Activated CD4-positive, CD25-positive, alpha-beta regulatory T cell (primary cell): ENCODE measurements around the gene CLSTN2.

Experiments
- DNase-seq, 4 experiments: peaks; one replicate each; lab custom pipeline; 2025; lab: John Stamatoyannopoulos, UW

The CLSTN2 gene

DNA sequence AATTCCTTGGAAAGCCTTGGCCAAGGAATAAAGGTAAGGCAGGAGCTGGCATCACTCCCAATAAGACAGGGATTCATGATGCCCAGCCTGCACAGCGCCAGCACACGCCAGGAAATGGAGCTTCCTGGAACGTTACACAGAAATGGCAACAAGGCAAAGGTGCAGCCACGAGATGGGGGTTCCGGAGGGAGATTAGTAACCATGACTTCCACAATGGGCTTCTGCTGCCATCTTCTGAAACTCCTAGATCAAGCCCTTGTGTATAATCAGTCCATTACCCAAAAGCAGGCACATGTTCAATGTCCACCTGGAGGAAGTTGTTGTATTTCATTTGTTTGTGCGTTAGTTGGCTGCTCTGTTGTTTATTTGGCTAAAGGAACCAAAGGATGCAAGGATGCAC is 611.7 kb downstream of the CLSTN2 start:
- no peak for DNase-seq

DNA sequence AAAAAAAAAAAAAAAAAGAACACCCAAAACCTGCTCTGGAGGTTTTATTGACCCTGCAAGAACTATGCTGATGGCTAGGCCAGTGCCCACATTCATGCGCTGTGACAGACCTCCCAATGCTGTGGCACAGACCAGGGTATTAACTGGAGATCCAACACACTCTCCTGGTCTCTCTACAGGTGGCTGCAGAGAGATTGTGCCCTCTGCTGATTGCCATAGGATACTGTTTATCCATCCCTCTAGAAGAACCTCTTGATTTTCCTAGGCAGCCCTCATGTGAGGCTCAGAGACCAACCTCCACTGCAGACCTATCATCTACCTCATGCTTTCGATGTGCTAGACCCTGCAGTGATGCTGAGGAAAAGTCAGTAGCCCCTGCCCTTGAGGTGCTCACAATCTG is 617.4 kb downstream of the CLSTN2 start:
- DNase-seq = no peak

DNA sequence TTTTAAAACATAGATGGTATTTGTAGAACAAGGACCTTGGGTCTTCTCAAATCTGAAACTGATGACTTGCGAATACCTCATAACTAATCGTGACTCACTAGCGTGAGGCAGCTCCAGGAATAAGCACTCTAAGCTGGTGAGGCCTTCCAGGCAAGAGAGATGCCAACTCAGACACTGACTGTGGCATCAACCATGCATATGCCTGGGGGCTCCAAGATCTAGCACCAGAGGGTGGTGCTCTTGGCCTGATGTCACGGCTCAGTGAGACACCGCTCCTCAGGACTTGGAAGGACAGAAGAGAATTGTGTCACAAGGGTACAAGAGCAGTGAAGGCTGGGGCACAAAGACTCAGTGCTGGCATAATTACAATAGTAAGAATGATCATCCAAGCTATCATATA is 617.9 kb downstream of the CLSTN2 start:
- DNase-seq = no peak

DNA sequence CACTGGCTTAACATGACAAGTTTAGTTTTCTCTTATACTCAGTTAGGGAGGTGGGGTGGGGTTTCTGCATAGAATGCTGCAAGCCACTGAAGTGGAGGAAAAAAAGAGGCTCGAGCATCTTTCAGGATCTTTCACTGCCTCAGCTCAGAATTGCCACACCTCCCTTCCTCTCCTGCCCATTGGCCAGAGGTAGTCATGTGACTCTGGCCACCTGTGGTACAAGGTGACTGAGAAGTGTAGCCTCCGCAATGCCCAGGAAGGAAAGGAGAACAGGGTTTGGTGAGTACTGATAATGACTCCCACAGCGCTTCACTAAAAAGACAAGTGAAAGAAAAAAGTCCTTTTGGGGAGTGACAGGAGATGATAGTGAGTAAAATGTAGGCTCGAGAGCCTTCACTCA is 618.6 kb downstream of the CLSTN2 start:
- DNase-seq = no peak

DNA sequence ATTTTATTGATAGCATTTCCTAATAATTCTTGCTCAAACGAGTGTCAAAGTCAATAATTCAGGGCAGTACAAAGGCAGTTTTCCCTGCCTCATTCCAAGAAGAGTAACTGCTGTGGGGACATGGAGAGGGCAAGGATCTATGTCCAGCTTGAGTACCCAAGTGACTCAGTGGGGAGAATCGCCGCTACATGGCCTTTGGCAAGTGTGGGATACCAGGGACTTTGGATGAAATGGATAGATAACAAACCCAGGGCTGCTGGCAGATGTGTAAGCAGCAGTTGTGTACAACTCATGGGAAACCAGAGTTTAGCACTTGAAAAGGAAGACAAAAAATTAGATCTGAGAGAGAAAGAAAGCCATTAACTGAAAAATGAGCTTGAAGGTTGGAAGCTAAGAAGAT is 620.7 kb downstream of the CLSTN2 start:
- DNase-seq = no peak

DNA sequence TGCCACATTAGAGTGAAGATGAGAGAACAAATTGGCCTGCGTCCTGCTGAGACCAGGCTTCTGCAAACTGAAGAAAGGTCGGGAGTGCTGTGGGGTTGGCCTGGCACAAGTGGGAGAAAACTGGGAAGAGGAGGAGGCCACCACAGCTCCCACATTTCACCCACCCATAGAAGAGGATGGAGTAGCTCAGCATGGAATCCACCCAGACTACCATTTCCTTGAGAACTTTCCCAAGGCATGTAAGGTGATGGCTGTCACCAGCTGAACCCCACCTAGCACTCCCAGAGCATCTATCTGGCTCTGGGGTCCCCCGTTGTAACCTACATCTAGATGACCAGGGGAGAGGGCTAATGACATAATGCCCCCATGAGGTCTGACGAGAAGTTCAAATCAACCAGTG is 622.5 kb downstream of the CLSTN2 start:
- no peak for DNase-seq

DNA sequence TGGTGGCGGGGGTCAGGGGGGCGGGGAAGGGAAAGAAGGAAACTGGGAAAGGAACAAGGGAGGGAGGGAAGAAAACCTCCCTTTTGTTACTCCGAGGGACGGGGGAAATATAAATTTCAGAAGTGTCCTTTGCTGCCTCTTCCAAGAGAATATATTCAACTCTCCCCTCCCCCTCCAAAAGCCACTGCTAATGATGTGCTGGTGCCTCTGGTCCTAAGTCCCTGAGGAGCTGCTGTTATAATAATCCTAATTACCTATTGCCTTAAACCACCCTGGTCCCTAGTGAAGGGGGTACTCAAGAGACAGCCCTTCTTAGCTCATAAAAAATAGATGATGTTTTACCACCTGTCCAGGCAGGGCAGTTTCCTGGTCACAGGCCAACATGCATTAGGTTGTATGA is 624.6 kb downstream of the CLSTN2 start:
- no peak for DNase-seq

DNA sequence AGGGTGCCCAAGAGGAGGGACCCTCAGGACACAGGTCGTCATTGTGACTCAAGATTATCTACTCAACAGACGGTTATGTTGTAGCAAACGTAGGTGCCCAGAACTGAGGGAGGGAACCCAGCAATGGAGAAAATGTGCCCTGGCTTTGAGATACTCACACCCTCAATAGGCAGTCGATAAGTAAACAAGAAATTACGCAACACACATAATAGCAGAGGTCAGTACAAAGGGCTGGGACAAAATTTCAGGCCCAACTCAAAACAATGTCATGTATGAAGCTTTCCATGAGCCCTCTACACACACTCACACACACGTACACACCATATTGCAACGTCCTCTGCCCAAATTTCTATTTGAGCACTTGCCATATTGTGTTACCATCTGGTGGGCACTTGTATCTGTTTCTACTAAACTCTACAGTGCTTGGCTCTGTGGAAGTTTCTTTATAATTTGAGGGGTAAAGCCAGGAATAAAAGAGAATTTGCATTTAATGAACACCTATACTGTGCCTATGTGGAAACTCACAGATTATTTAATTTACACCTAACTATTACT is 628.3 kb downstream of the CLSTN2 start:
- no peak for DNase-seq

DNA sequence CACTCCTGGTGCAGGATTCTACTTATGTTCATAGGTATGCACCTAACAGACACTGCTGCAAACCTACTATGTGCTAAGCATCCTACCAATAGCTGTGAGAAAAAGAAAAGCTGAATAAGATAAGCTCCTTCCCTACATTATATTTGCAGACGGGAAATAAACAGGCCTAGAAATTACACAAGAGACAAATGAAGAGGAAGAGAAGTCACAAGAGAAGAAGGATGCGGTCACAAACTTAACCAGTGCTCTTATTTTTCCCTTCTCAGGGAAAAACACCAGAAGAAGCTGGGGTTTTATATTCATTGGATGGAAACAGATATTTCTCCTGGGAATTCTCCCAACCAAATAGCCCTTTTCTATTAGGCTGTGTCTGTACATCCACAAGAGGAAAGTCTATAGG is 633.1 kb downstream of the CLSTN2 start:
- no peak for DNase-seq

DNA sequence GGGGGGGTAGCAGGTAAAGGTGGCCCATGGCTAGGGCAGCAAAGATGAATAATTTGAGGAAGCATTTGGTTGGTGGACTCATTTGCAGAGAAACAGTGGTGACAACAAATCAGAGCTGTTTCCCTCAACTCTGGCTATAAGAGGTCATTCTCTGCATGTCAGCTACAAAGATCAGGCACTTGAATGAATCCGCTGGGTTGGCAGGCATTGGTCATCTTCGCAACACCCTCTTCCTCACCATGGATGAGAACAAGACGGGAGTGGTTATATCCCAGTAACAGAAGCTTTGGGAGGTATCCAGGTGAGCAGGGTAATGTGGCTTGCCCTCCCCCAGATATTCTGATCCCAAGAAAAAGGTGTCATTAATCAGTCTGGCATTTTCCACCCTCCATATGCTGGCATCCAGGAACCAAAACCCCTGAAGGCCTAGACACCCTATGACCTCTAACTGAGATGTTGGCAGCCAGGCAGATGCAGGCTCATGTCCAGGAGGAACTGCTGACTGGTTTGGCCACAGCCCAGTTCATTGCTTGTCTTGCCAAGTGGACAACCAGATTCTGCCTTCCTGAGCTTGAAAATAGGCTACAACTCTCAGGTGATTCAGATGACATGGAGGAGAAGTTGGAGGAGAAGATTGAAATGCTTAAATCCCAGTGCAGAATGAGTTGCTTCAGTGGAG is 634.0 kb downstream of the CLSTN2 start:
- DNase-seq = no peak

DNA sequence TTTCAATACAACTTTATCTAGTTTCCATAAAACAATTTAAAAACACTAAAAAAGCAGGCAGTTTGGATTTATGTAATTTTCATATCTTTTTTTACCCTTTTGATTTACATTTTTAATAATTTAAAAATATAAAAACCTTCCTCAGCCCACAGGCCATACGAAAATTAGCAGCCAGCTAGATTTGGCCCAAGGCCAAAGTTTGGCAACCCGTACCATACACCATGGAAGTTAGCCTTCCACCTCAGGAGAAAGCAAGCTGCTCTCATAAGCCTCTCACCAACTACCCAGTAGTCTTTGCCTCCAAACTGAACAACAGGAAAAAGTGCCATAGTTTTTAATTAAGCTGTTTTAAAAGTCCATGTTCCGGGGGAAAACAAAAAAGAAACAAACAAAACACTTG is 635.6 kb downstream of the CLSTN2 start:
- no peak for DNase-seq

DNA sequence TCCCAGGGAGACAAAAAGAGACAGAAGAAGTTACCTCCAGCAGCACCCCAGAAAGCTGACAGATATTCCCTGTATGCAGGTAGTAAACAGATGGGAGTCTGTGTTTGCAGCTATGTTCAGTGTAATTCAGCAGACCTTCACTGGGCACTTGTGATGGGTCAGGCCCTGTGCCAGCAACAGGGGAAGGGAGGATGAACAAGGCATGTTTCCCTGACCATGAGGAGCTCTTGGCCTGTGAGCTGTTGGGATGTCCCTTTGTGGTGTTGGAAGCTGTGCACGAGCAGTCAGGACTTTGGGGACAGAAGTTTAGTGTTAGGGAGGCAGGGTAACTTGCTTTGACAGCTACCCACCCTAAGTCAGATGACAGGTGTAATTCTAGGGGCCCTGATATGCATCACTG is 636.9 kb downstream of the CLSTN2 start:
- DNase-seq = no peak

DNA sequence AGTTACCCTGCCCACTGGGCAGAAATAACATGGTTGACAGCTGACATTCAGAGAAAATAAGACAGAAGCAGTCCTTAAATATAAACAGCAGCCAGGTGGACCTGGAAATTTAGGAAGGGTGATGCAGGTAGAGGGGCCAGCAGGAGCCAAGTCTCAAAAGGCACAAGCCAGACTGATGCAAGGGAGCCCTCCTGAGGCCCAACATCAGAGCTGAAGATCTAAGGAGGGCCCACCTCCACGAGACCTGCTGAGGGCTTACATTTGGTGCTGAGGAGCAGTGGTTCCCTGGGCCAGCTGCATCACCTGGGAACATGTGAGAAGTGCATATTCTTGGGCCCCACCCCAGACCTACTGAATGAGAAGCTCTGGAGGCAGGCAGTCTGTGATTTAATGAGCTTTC is 637.3 kb downstream of the CLSTN2 start:
- no peak for DNase-seq

DNA sequence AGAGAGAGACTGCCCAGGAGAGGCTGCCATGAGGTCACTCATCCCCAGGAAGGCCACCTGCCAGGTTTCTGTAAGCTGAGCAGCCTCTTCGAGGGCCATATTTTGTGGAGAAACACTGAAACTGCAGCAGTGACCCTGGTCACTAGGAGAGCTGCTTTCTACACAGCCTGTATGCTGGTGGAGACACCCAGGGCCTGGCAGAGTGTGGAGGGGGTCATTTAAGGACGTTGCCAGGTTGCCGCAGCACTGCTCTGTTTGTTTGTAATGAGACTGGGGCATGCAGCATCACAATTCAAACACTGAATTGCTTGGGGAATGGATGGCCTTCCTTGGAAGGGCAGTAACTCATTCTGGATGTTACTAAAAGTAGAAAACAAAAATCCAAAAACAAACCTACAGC is 638.0 kb downstream of the CLSTN2 start:
- DNase-seq = no peak

DNA sequence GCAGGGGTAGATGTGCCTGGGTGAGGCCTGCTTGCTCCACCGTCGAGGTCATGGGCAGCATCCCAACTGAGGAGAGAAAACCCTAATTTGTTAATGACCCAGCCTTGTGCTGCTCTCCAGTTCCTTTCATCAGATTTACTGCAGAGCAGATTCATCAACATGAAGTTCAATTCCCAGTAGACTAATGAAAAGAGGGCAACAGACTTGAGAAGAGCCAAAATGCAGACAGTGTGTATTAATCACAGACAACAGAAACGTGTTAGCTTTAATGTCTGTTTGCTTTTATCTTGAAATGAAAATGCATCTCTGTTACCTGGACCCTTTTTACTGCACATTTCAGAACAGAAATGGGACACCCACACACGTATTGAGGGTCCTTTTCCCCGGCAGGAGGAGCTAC is 639.4 kb downstream of the CLSTN2 start:
- no peak for DNase-seq

DNA sequence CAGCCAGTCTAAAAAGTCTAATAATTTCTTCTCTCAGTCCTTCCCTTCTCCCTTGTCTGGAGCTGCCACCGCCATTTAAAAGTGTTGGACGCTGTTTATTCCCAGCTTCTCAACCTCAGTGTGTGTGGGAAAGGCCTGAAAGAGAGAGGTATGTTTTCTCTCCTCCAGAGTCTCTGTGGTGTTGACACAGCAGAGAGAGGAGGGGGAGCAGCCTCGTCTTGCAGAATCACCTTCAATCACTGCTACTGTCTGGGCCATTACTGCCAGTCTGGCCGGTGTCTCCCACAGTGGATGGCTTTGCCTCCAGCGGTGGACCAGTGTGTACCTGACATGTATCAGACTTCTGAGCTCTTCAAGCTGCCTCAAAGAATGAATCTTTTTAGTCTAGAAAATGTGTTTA is 641.5 kb downstream of the CLSTN2 start:
- DNase-seq = no peak

DNA sequence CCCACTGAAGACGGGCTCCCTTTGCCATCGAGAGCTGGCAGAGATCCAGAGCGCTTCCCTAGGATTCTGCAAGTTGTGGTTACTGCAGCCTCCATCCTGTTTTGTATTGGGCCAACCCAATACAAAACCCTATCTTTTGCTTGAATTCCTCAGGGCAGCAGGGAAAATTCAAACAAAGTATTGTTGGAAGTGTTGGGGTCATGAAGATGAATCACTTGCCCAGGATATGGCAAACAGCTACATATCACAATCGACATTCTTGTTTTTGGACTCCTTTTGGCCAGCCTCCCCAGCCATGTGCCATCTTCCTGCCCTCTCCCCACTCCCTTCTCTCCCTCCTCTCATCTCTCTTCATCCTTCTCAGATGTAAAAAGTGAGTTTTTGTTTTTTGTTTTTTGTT is 642.9 kb downstream of the CLSTN2 start:
- no peak for DNase-seq

DNA sequence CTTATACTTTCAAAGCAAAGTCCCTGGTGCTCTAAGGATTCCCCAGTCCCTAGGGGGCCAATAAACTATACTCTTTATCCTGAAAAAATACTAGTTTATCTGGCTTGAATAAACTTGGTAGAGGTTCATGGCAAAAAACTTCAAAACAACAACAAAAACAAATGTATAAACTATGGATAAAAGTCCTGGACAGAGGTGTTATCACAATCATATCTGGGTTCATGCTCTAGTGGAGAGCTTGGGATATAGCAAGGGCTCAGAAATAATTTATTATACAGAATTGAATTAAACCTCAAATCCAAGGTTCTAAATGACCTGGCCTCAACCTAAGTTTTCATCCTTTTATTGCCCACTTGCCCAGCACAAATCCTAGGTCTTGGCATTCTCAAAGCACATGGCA is 644.3 kb downstream of the CLSTN2 start:
- DNase-seq = no peak

DNA sequence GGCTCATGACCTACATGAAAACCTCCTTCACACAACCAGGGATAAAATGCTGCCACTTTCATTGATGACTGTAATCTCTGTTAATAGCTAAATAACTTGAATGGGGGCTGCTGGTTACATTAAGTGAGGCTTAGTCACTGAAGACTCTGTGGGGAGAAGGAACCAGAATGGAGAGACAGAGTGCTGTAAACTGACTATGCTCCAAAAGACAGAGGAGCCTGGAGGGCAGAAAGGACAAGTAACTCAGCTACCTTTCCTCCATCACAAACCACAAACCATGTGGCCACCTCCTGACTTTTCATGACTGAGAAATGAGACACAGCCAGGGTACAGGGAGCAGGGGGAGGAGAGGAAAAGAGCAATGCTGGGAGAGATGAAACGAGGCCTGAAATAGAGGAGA is 645.8 kb downstream of the CLSTN2 start:
- no peak for DNase-seq

DNA sequence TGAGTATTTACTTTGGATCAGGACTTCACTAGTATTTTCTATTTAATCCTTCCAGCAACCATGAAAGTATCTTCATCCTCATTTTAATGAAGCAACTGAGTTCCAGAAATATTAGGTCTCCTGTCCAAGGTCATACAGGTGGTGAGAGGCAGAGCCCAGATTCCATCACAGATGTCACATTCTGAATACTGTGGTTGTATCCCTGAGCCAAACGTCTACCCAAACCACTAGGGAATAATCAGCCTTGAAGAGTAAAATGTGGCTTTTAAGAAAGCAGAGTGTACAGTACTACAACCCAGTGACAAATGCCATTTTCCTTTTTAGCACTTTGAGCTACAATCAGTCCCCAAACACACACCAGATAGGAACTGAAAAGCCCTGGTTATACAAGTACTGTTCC is 649.6 kb downstream of the CLSTN2 start:
- no peak for DNase-seq

DNA sequence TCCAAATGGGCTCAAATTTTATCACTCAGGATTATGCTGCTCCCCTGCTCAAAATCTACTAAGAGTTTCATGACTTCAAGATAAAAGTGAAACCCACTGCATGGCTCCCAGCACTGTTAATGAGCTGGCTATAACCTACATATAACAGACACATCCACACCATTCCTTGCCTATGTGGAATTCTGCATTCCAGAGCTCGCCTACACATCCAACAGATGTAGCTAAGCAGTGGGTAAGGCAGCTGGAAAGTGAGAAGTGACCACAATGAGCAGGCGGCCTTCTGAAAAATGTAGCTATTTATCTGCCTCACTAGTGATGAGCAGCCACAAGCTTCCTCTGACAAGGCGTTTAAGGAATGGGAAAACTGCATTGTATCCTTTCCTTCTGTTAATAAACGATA is 650.8 kb downstream of the CLSTN2 start:
- DNase-seq = no peak

DNA sequence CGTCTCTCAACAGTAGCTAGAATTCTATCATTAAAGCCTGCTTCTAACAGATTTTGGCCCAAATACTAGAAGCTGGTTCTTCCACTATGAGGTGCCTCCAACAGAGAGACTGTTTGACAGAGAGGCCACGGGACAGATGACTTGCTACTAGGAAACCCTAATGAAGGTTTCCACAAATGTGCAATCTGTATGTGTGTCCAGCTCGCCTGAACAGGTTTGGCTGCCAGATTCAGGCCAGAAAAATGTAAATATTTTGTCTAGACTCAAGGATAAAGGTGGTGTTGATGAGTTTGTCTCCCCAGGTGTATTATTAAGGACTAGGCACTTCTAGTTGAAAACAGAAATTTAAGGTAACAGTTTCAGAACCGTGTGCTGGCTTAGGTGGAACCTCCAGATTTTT is 651.3 kb downstream of the CLSTN2 start:
- DNase-seq = no peak

DNA sequence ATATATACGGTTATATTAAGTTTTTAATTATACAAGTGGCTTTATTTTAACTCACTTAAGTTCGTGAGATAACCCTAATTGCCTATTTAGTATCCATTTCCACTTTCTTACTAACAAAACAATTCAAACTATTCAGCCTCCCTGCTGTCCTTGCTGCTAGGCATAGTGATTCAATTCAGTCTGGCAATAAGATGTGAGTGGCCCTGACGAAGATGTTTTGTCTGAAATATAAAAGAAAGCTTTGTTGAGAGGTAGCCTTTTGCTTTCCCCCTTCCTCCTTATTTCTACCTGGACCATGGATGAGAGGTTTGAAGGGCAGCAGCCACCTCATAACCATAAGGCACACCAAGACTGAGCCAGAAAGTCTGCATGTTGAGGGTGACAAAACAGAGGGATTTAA is 653.6 kb downstream of the CLSTN2 start:
- no peak for DNase-seq

DNA sequence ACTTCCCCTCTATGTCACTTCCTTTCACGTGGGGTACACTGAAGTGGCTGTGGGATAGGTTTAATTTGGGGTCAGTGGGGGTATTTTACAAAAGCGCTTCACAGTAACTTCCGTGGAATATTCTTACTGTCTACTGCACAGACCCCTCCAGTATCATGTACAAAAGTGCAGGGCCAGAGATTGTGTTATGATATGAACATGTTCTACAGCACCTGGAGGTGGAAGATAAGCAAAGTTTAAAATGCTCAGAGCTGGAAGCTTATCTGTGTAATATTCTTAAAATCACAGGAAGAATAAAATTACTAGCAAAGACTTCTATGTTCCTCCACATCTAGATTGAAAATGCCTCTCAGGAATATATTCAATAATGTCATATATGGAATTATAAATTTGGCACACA is 658.8 kb downstream of the CLSTN2 start:
- DNase-seq = no peak

DNA sequence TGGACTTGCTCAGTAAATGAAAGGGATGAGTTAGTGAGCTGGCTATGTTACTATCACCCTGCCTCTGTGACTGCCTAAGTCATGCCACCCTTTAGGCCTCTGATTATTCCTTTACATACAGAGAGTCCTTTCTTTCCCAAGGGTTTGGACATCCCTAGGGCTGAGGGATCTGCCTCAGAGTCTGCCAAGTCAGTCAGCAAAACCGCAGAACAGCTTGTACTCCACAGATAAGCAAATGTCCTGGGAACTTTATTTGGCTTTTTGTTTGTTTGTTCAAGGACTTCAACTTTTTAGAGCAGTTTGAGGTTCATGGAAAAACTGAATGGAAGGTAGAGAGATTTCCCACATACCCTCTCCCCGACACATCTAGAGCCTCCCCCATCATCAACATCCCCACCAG is 660.3 kb downstream of the CLSTN2 start:
- DNase-seq = no peak
